ENCODE data around the gene UBL4A.

Gene UBL4A

GRCh38 chrX:154443479-154443910, 42.9 kb downstream of the UBL4A start:
- no peak for TF ChIP-seq SNAI2 (CRISPR knock-in tag; IDR thresholded peaks at IDR 0.05)
- no peak for TF ChIP-seq OSR1 (CRISPR knock-in tag; IDR thresholded peaks at IDR 0.05)
- no peak for TF ChIP-seq ZNF8 (CRISPR knock-in tag; IDR thresholded peaks at IDR 0.05)
- TF ChIP-seq ESRRG (CRISPR knock-in tag; IDR thresholded peaks at IDR 0.05), result no peak
- no peak for TF ChIP-seq ZFP30 (CRISPR knock-in tag; IDR thresholded peaks at IDR 0.05)
- no peak for TF ChIP-seq RARB (CRISPR knock-in tag; IDR thresholded peaks at IDR 0.05)
- TF ChIP-seq ISL1 (CRISPR knock-in tag; IDR thresholded peaks at IDR 0.05), result no peak
- TF ChIP-seq ARNTL (CRISPR knock-in tag; IDR thresholded peaks at IDR 0.05; ENCODE audit: borderline replicate concordance, low read depth), result no peak
- no peak for TF ChIP-seq CSDC2 (CRISPR knock-in tag; IDR thresholded peaks at IDR 0.05)
- TF ChIP-seq, protein P1, sequence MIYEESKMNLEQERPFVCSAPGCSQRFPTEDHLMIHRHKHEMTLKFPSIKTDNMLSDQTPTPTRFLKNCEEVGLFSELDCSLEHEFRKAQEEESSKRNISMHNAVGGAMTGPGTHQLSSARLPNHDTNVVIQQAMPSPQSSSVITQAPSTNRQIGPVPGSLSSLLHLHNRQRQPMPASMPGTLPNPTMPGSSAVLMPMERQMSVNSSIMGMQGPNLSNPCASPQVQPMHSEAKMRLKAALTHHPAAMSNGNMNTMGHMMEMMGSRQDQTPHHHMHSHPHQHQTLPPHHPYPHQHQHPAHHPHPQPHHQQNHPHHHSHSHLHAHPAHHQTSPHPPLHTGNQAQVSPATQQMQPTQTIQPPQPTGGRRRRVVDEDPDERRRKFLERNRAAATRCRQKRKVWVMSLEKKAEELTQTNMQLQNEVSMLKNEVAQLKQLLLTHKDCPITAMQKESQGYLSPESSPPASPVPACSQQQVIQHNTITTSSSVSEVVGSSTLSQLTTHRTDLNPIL (CRISPR knock-in tag; IDR thresholded peaks at IDR 0.05; ENCODE audit: low read depth), result no peak
- TF ChIP-seq ZC3H10 (CRISPR knock-in tag; IDR thresholded peaks at IDR 0.05), result no peak
- no peak for TF ChIP-seq ZNF565 (CRISPR knock-in tag; conservative IDR thresholded peaks at IDR 0.05; ENCODE audit: low read depth)
- no peak for TF ChIP-seq TOX (CRISPR knock-in tag; IDR thresholded peaks at IDR 0.05; ENCODE audit: borderline replicate concordance)
- no peak for TF ChIP-seq PPARA (CRISPR knock-in tag; IDR thresholded peaks at IDR 0.05; ENCODE audit: borderline replicate concordance)
- ATAC-seq, result peak; percentile 51

DNA sequence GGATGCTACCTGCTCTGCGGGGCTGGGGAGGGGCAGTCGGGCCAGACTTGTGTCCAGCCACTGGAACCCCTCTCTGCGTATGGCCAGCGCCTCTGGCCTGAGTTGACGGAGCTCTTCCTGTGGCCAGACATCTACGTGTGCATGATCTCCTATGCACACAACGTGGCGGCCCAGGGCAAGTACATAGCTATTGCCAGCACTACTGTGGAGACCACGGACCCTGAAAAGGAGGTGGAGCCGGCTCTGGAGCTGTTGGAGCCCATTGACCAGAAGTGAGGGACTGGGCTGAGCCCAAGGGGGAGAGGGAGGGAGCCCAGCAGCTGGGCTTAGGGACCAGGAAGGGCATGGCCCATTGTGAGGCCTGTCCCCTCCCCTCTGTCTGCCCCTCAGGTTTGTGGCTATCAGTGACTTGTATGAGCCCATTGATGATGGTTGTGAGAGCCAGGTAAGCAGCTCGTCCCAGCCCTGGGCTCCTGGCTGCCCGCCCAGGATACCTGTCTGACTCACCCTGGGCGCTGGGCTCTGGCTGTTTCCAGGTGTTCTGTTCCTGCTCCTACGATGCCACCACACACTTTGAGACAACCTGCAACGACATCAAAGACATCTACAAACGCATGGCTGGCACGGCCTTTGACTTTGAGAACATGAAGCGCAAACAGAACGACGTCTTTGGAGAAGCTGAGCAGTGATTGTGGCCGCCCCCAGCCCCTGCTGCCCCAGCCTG, 44.3 kb downstream of the UBL4A start:
- TF ChIP-seq OSR1 (CRISPR knock-in tag; IDR thresholded peaks at IDR 0.05), result no peak
- TF ChIP-seq PATZ1 (CRISPR knock-in tag; IDR thresholded peaks at IDR 0.05; ENCODE audit: borderline replicate concordance), result no peak
- TF ChIP-seq ISL1 (CRISPR knock-in tag; IDR thresholded peaks at IDR 0.05), result no peak
- TF ChIP-seq SNAI2 (CRISPR knock-in tag; IDR thresholded peaks at IDR 0.05), result no peak
- TF ChIP-seq TOX (CRISPR knock-in tag; IDR thresholded peaks at IDR 0.05; ENCODE audit: borderline replicate concordance), result no peak
- ATAC-seq, result no peak

GRCh38 chrX:154441564-154441963, 44.9 kb downstream of the UBL4A start:
- no peak for ATAC-seq
- no peak for TF ChIP-seq ISL1 (CRISPR knock-in tag; IDR thresholded peaks at IDR 0.05)
- no peak for TF ChIP-seq BACH2 (CRISPR knock-in tag; IDR thresholded peaks at IDR 0.05; ENCODE audit: borderline replicate concordance)
- TF ChIP-seq, protein P1 (CRISPR knock-in tag; IDR thresholded peaks at IDR 0.05; ENCODE audit: low read depth), result no peak
- no peak for TF ChIP-seq ZNF8 (CRISPR knock-in tag; IDR thresholded peaks at IDR 0.05)
- TF ChIP-seq POU6F1 (CRISPR knock-in tag; IDR thresholded peaks at IDR 0.05; ENCODE audit: borderline replicate concordance, low read depth), result no peak
- TF ChIP-seq ZNF565 (CRISPR knock-in tag; conservative IDR thresholded peaks at IDR 0.05; ENCODE audit: low read depth), result no peak
- no peak for TF ChIP-seq ZFP30 (CRISPR knock-in tag; IDR thresholded peaks at IDR 0.05)
- no peak for TF ChIP-seq CSDC2 (CRISPR knock-in tag; IDR thresholded peaks at IDR 0.05)
- no peak for TF ChIP-seq ZFP3 (CRISPR knock-in tag; IDR thresholded peaks at IDR 0.05)
- no peak for TF ChIP-seq CSRNP3 (CRISPR knock-in tag; IDR thresholded peaks at IDR 0.05)
- no peak for TF ChIP-seq PPARA (CRISPR knock-in tag; IDR thresholded peaks at IDR 0.05; ENCODE audit: borderline replicate concordance)
- no peak for TF ChIP-seq ZC3H10 (CRISPR knock-in tag; IDR thresholded peaks at IDR 0.05)
- TF ChIP-seq PATZ1 (CRISPR knock-in tag; IDR thresholded peaks at IDR 0.05; ENCODE audit: borderline replicate concordance), result no peak
- no peak for TF ChIP-seq TOX (CRISPR knock-in tag; IDR thresholded peaks at IDR 0.05; ENCODE audit: borderline replicate concordance)
- no peak for TF ChIP-seq ESRRG (CRISPR knock-in tag; IDR thresholded peaks at IDR 0.05)
- TF ChIP-seq OSR1 (CRISPR knock-in tag; IDR thresholded peaks at IDR 0.05), result no peak
- no peak for TF ChIP-seq TCF4 (CRISPR knock-in tag; IDR thresholded peaks at IDR 0.05; ENCODE audit: borderline replicate concordance)
- TF ChIP-seq, protein P2, sequence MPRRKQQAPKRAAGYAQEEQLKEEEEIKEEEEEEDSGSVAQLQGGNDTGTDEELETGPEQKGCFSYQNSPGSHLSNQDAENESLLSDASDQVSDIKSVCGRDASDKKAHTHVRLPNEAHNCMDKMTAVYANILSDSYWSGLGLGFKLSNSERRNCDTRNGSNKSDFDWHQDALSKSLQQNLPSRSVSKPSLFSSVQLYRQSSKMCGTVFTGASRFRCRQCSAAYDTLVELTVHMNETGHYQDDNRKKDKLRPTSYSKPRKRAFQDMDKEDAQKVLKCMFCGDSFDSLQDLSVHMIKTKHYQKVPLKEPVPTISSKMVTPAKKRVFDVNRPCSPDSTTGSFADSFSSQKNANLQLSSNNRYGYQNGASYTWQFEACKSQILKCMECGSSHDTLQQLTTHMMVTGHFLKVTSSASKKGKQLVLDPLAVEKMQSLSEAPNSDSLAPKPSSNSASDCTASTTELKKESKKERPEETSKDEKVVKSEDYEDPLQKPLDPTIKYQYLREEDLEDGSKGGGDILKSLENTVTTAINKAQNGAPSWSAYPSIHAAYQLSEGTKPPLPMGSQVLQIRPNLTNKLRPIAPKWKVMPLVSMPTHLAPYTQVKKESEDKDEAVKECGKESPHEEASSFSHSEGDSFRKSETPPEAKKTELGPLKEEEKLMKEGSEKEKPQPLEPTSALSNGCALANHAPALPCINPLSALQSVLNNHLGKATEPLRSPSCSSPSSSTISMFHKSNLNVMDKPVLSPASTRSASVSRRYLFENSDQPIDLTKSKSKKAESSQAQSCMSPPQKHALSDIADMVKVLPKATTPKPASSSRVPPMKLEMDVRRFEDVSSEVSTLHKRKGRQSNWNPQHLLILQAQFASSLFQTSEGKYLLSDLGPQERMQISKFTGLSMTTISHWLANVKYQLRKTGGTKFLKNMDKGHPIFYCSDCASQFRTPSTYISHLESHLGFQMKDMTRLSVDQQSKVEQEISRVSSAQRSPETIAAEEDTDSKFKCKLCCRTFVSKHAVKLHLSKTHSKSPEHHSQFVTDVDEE (CRISPR knock-in tag; IDR thresholded peaks at IDR 0.05), result no peak

Data from SK-N-SH treated with all-trans-retinoic acid at 6 μM for 48 hours (cell line).